NCI-H524 (cell line): ENCODE results near the gene COA6.

Experiments
- DNase-seq, 2 experiments: peaks; one replicate each; lab custom pipeline; 2025; lab: John Stamatoyannopoulos, UW

COA6 gene

GRCh38 chr1:234412830-234413229, 39.6 kb downstream of the COA6 start:
- DNase-seq: no peak

- DNase-seq: no peak
Observed at GRCh38 chr1:234413485-234413884, 40.2 kb downstream of the COA6 start.

GRCh38 chr1:234413990-234414389, 40.7 kb downstream of the COA6 start:
- DNase-seq: no peak

DNA sequence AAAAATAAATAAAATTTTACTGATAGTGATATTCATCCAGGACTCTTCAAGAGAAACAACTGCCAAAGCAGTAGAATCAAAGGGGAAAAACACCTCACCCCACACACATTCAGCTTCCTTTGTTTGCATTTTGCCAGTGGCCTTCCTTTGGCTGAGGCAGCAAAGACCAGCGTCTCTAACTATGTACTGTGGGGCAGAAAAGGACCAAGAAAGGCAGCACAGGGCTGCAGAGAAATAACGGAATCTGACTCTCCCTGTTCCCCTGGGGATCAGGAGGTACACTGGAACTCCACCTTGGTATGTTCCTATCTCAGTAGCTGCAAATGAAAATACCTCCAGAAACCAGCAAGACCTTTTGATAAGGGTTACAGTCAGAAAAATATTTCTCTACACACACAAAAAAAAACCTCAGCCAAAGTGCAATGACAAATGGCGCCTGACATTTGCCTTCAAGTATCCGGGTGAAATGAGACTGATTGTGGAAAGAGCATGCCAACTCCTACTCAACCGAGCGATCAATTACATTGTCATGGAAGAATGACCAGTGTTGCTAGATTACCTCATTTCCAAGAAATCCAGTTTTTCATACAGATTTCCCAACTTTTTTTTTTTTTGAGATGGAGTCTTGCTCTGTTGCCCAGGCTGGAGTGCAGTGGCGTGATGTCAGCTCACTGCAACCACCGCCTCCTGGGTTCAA, 54.8 kb downstream of the COA6 start:
- DNase-seq: no peak

GRCh38 chr1:234429434-234429806, 56.2 kb downstream of the COA6 start:
- DNase-seq: no peak

GRCh38 chr1:234430691-234431090, 57.4 kb downstream of the COA6 start:
- no peak for DNase-seq

DNA sequence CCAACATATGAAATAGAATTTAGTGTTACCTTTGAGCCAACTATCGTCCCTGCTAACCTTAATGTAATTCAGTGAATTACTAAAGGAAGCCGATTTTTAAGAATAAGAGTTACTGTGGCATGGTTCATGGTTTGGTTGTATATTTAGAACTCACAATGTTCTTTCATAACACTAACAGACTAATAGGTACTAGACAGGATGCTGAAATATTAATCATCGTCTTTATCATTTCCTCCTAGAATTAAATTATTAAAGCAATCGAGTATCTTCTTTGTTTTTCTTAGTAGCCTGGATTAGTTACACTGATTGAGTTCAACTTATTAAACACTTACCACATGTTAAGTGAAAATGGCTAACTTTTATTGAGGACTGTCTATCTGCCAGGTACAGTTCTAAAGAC, 58.0 kb downstream of the COA6 start:
- no peak for DNase-seq

- peak in 1 of 2 experiments; percentile 72 for DNase-seq
Observed at GRCh38 chr1:234433563-234434285, 60.5 kb downstream of the COA6 start.
